GM21723 (cell line): Measurements from ENCODE around the gene STAB1.
"Not testable (repeated sequence)": the region's sequence is repeated elsewhere in the genome, so short reads cannot be mapped to it uniquely, and the experiment has no call there.

Experiments used
- ATAC-seq: cut with Tn5 transposase; IDR thresholded peaks from one replicate; pipeline ENCODE4 v1.9.1; 2021; ENCODE audit warnings: mild to moderate bottlenecking, moderate library complexity; ENCODE audit not compliant: unreplicated experiment

Gene STAB1

GRCh38 chr3:52521881-52522650 is 26.9 kb downstream of the STAB1 start:
- no peak for ATAC-seq

- ATAC-seq = no peak
Measured at GRCh38 chr3:52522651-52523251, 27.6 kb downstream of the STAB1 start.

- ATAC-seq = no peak
Measured at GRCh38 chr3:52523386-52524257, 28.5 kb downstream of the STAB1 start.

GRCh38 chr3:52524258-52524751 is 29.2 kb downstream of the STAB1 start:
- no peak for ATAC-seq

- no peak for ATAC-seq
Measured at GRCh38 chr3:52524752-52525679, 29.9 kb downstream of the STAB1 start.

- no peak for ATAC-seq
Measured at GRCh38 chr3:52525680-52526561, 30.8 kb downstream of the STAB1 start.

DNA sequence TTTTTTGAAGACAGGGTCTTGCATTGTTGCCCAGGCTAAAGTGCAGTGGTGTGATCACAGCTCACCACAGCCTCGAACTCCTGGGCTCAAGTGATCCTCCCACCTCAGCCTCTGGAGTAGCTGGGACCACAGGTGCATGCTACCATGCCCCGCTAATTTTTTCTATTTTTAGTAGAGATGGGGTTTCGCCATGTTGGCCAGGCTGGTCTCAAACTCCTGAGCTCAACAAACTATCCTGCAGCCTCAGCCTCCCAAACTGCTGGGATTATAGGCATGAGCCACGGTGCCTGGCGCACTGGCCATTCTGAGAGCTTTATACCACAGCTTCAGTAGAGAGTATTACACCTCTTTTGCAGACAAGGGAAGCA is 31.5 kb downstream of the STAB1 start:
- ATAC-seq = not testable (repeated sequence)

GRCh38 chr3:52527039-52527731 is 32.0 kb downstream of the STAB1 start:
- ATAC-seq = no peak

DNA sequence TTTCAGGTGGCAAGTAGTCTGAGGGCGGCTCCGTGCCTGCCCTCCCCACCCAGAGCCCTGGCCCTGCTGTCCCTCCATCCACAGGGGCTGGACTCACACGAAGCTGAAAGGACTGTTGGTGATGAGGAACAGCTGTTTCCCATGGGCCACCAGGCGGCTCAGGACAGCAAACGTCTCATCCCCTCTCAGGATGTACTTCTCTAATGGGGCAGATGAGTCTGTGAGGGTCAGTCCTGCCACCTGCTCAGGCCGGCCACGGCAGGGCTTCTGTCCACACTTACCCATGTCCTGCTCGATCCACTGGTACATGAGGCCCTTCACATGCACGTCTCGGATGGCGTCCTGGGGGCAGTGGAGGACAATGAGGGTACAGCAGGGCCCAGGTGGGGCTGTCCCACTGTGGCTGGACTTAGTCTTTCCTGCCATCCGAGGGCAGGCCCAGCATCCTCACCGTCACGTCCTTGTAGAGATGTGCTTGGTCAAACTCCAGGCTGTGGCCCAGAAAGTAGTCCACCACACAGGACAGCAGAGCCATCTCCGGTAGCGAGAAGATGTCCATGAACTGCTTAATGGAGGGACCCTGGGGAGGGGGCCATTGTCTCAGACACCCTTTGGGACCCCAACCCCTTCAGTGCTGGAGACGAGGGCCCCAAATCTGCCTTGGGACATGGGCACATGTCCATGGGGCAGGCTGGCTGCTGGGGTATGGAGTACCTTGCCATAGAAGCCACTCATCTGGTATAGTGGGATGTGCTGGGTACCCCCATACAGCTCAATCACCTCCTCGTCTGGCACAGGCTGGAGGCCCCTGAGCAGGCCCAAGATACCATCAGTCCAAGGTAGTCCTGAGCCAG is 32.8 kb downstream of the STAB1 start:
- no peak for ATAC-seq

GRCh38 chr3:52528586-52529375 is 33.6 kb downstream of the STAB1 start:
- ATAC-seq = no peak

DNA sequence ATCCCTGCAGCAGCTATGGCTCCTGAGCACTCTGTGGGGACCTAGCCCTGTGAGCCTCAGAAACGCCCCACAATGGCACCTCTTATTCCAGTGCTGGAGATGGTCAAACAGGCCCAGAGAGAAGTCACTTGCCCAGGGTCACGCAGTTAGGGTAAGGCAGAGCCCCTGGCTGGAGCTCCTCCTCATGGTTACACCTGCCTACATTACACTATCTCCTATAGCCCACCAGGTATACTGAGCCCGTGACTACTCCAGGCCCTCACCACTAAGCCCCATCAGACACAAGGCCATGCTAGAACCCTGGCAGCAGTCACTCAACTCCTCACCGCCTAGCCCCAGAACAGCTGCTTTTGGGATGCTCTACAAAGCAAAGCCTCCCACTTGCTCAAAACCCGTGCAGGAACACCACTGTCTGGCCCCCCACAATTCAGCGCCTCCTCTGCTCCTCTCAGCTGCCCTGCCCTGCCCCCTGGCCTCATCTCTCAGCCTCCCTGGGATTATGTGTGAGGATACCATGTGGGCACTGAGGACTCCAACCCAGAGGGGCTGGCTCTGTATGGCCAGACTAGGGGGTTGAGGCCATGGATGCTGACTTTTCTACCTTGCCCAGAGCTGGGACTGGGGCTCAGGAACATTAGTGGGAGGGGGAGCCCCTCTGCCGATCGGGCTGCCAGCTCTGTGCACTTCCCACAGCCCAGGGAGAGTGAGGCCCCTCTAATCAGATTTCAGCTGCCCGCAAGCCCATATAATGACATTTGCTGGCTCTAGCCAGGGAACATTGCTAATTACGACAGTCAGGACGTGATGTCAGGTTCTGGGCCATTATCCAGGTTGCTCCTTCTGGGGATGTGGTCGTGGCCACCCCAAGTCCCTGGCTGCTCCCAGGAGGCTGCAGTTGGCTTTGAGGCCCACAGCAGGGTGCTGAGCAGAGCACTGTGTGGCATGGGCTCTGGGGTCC is 34.5 kb downstream of the STAB1 start:
- ATAC-seq = no peak

DNA sequence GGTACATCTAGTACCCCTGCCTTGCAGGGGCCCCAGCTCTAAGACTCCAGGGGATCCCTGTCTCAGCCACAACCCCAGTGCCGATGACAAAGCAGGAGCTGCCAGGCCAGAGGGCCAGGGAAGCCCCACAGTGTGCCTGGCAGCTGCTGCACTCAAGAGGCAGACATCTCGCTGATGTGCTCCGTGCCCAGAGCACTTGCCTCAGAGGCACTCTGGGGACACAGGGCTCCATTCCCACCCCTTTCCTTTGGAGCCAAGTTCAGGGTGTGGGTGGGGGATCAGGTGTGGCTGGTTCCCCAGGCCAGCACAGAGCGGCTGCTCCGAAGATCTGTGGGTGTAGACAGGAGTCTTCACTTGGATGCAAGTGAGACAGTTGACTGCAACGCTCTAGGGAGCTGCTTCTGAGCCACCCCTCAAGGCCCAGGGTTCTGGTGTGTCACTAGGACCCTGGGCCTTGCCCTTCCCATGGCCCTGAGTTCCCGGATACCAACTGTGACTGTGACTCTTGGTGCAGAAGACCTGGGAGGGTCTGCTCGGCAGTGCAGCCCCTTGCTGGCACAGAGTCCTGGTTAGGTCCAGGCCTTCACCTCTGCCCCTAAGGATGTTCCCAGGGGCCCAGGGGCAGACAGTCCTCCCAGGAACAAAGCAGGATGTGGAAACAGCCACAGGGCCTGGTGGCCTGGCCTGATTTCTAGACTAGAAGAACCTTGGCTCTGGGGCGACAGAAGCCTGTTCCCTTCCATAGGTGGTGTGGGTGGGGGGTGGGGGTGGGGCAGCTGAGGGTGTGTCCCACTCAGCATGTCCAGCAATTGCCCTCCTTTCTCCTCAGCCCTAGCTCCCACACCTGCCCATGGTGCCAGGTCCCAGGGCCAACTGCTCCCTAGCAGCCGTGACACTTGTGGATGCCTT is 36.0 kb downstream of the STAB1 start:
- ATAC-seq = no peak

DNA sequence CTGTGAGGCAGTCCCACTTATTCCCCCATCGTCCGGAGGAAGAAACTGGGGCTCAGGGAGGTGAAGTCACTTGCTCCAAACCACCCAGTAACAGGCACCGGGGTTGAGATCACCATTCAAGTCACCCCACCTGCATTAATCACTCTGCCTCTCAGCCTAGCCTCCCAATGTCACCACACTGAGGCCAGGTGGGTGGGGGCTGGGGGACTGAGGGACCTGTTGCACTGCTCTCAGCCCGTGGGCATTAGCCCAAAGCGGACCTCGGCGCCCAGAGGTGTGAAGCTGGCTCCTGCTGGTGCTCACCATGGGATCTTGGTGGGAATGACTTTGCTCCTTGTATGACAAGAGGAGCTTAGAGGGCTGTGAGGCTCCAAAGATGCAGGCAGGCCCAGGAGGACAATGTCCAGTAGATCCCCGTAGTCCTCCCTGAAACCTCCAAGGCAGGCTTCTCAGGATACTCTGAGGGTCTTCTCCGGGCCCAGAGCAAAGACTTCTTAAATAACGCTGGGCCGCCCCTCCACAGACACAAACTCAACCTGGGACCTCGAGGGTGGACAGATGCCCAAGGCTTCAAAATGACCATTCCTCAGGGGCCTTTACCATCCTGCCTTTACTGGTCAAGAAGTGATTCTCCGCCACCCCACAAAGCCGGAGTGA is 36.9 kb downstream of the STAB1 start:
- no peak for ATAC-seq

DNA sequence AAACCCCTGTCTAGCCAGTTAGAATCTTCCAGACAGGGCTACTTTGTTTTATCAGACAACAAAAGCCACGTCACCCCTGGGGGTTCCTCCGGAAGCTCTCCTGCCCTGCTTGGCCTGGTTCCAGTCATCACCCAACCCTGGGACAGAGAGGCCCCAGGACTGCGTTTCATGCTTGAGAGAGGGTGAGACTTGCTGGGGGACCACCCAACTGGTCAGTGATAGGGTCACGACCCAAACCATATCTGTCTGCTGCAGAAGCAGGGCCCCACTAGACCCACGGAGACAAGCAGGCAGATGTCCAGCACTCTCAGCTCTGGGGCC is 37.3 kb downstream of the STAB1 start:
- no peak for ATAC-seq
